K562 (cell line): ENCODE data around the gene NKX6-2. TPM values are rescaled to one million over a fixed set of nuclear protein-coding genes. Genes with fewer than 3 reads are reported as not detected.

Source experiments
- ATAC-seq: fragments of 200-7000 bp; cut with Tn5 transposase; 3 replicates; pipeline ENCODE4 v1.9.1; 2020; ENCODE audit warnings: moderate library complexity
- BruUV-seq: library from RNA; stranded (reverse); fragments of 400-500 nt; replicated peaks from 2 replicates; lab custom pipeline; 2021; lab: Mats Ljungman, UMichigan
- CTCF ChIA-PET: fragments of 300-600 bp; formaldehyde crosslinking; extraction: SDS; loops from one replicate; lab custom pipeline; 2021; ENCODE audit warnings: low intra/inter-chr PET ratio; lab: Yijun Ruan, JAX
- POLR2A ChIA-PET: fragments of 300-600, 350-650 bp; sonication (Branson Sonifier 250); formaldehyde crosslinking; extraction: SDS; loops from one replicate; lab custom pipeline; 2021; ENCODE audit warnings: antibody characterized with exemption, inconsistent platforms; lab: Yijun Ruan, JAX
- DNase-seq, 4 experiments: peaks; one replicate each; pipeline versions ENCODE4 v3.0.0 to v3.0.0-alpha.2; 2011 to 2018; ENCODE audit warnings: low spot score in 3 of 4, mixed read lengths in 3 of 4; ENCODE audit errors: extremely low read depth in 1 of 4
- FAIRE-seq: peaks from 2 replicates; lab custom pipeline; 2011; peaks lifted over from hg19 to GRCh38; lab: Jason Lieb, UNC
- H2AFZ ChIP-seq: 2 replicates; pipeline ENCODE4 v1.6.0; 2011; ENCODE audit warnings: low read depth, low read length, control low read depth, inconsistent platforms
- H3K27ac ChIP-seq: fragments of 200-600 bp; 3 replicates; pipeline ENCODE4 v1.8.0; 2011; ENCODE audit warnings: low read depth, mild to moderate bottlenecking, control low read depth, inconsistent platforms, low read length, moderate library complexity, mixed read lengths; ENCODE audit errors: extremely low read depth
- H3K27me3 ChIP-seq, 2 experiments: fragments of 300-600 bp in 1 of 2; 2 replicates in 1 of 2; 3 replicates in 1 of 2; pipeline versions ENCODE4 v1.6.0 to v1.8.0; 2011; ENCODE audit warnings: inconsistent platforms in 2 of 2, low read length in 2 of 2, mild to moderate bottlenecking in 1 of 2, mixed read lengths in 1 of 2, moderate library complexity in 1 of 2; ENCODE audit not compliant: control insufficient read depth in 2 of 2, insufficient read depth in 2 of 2
- H3K36me3 ChIP-seq: fragments of 300-600 bp; 3 replicates; pipeline ENCODE4 v1.8.0; 2011; ENCODE audit warnings: mild to moderate bottlenecking, low read length, inconsistent platforms; ENCODE audit not compliant: control insufficient read depth, insufficient read depth
- H3K4me1 ChIP-seq, 2 experiments: fragments of 200-600 bp in 1 of 2; replicated peaks in 1 of 2; 2 replicates in 1 of 2; 3 replicates in 1 of 2; pipeline versions ENCODE4 v1.5.1 to v1.8.0; 2011; ENCODE audit warnings: inconsistent platforms in 2 of 2, low read length in 2 of 2, mild to moderate bottlenecking in 1 of 2, mixed read lengths in 1 of 2, moderate library complexity in 1 of 2; ENCODE audit not compliant: control insufficient read depth in 2 of 2, insufficient read depth in 2 of 2
- H3K4me2 ChIP-seq: 2 replicates; pipeline ENCODE4 v1.6.1; 2011; ENCODE audit warnings: low read length, control low read depth, inconsistent platforms, mixed read lengths; ENCODE audit not compliant: insufficient read depth
- H3K4me3 ChIP-seq: fragments of 200-600 bp; sonication (generic), shearing (Covaris generic); 2 replicates; pipeline ENCODE4 v1.5.1; 2016; ENCODE audit warnings: control low read depth, inconsistent platforms
- H3K79me2 ChIP-seq: fragments of 200-600 bp; 3 replicates; pipeline ENCODE4 v1.8.0; 2011; ENCODE audit warnings: low read length, inconsistent platforms; ENCODE audit not compliant: control insufficient read depth, insufficient read depth
- H3K9ac ChIP-seq, 2 experiments: 2 replicates each; pipeline versions ENCODE4 v1.6.0 to v1.6.1; 2011; ENCODE audit warnings: low read depth in 2 of 2, low read length in 2 of 2, control low read depth in 1 of 2, inconsistent platforms in 1 of 2, mild to moderate bottlenecking in 1 of 2, mixed read lengths in 1 of 2; ENCODE audit not compliant: insufficient read depth in 1 of 2
- H3K9me1 ChIP-seq: one replicate; pipeline ENCODE4 v1.6.0; 2011; ENCODE audit warnings: inconsistent platforms, mild to moderate bottlenecking, low read length, moderate library complexity; ENCODE audit not compliant: control insufficient read depth, insufficient read depth
- H3K9me3 ChIP-seq: replicated peaks from 2 replicates; pipeline ENCODE4 v1.5.1; 2011; ENCODE audit warnings: low read depth, low read length, inconsistent platforms; ENCODE audit not compliant: control insufficient read depth, insufficient read depth
- H4K20me1 ChIP-seq: replicated peaks from 2 replicates; pipeline ENCODE4 v1.6.1; 2011; ENCODE audit warnings: low read length, inconsistent platforms, mixed read lengths; ENCODE audit not compliant: control insufficient read depth, insufficient read depth
- CSDE1 ChIP-seq, 2 experiments: fragments of 450-650 bp; IDR thresholded peaks; 2 replicates each; pipeline ENCODE4 v1.6.1; 2016; ENCODE audit warnings: mild to moderate bottlenecking in 1 of 2
- EP300 ChIP-seq: IDR thresholded peaks from 2 replicates; pipeline ENCODE4 v1.6.1; 2012; ENCODE audit warnings: low read length, improper control_type of control experiment
- HDAC8 ChIP-seq: fragments of 450-650 bp; IDR thresholded peaks from 2 replicates; pipeline ENCODE4 v1.6.1; 2016; ENCODE audit warnings: mild to moderate bottlenecking, missing genetic modification characterization, moderate library complexity, missing compliant biosample characterization
- NCOA6 ChIP-seq: fragments of 450-650 bp; IDR thresholded peaks from 2 replicates; pipeline ENCODE4 v1.6.1; 2017; ENCODE audit warnings: mild to moderate bottlenecking
- PRMT5 ChIP-seq: sonication (generic); formaldehyde crosslinking; IDR thresholded peaks from 2 replicates; pipeline ENCODE4 v1.5.0; 2020; ENCODE audit warnings: missing genetic modification reagents
- RAD21 ChIP-seq, 2 experiments: fragments of 250-450 bp in 1 of 2; fragments of 450-650 bp in 1 of 2; sonication (Bioruptor Pico) in 1 of 2; formaldehyde crosslinking in 1 of 2; IDR thresholded peaks in 1 of 2; conservative IDR thresholded peaks in 1 of 2; 2 replicates each; pipeline versions ENCODE4 v1.4.0 to v1.8.0; 2020 to 2022; ENCODE audit warnings: mild to moderate bottlenecking in 2 of 2, moderate library complexity in 1 of 2
- TEAD1 ChIP-seq, 2 experiments: fragments of 450-650 bp in 1 of 2; sonication (generic) in 1 of 2; formaldehyde crosslinking; IDR thresholded peaks; 2 replicates each; pipeline versions ENCODE4 v1.4.0 to v1.8.0; 2020 to 2022; ENCODE audit warnings: mild to moderate bottlenecking in 2 of 2, missing genetic modification reagents in 1 of 2
- WGBS: fragments of 100-300 bp; shearing (Covaris generic); methylation state at CpG from one replicate; pipeline ENCODE4 v1.1.6; 2016; ENCODE audit warnings: low coverage, mixed read lengths; ENCODE audit not compliant: insufficient coverage; ENCODE audit errors: missing lambda C conversion rate; 5-methylcytosine and 5-hydroxymethylcytosine counted together
- in situ Hi-C: fragments of 300-500 bp; cut with MboI; formaldehyde crosslinking; loops from 4 replicates; pipeline ENCODE4 v1.15.0; 2018; ENCODE audit warnings: inconsistent platforms, mixed read lengths
- intact Hi-C: fragments of 100-400 bp; cut with micrococcal nuclease; formaldehyde crosslinking; loops from 2 replicates; pipeline ENCODE4 v1.14.2; 2022
- polyA plus RNA-seq, 8 experiments: library from polyadenylated mRNA; depleted of rRNA in 4 of 8; stranded (reverse) in 5 of 8; unstranded in 3 of 8; fragments of >200 nt; fragmentation: Nextera tagmentation in 2 of 8; fragmentation: Illumina TruSeq in 1 of 8; extraction: Ambion mirVana in 2 of 8; extraction: Trizol in 1 of 8; gene quantifications; 2 replicates each; pipeline versions ENCODE4 v1.2.1 to v1.2.3, GENCODE V29; 2011 to 2014; ENCODE audit warnings: inconsistent platforms in 1 of 8, missing spikeins in 1 of 8
- total RNA-seq, 7 experiments: library from RNA; depleted of rRNA in 6 of 7; stranded (reverse); fragments of >200 nt in 6 of 7; fragmentation: Illumina TruSeq in 2 of 7; extraction: Trizol in 2 of 7; gene quantifications; 2 replicates each; pipeline versions ENCODE4 v1.2.1 to v1.2.3, GENCODE V29; 2011 to 2021; ENCODE audit warnings: low replicate concordance in 1 of 7
- TF ChIP-seq, protein P1 (sequence below): fragments of 450-650 bp; formaldehyde crosslinking; IDR thresholded peaks from 2 replicates; pipeline ENCODE4 v1.4.0; 2022; ENCODE audit warnings: missing genetic modification characterization

Gene NKX6-2
- total and polyA plus RNA-seq, 9 of the 15 experiments (the other 6 are each of a cell fraction or from before 2014, with no cell fraction given), result 1.0 to 1.6 TPM; not detected in 7

GRCh38 chr10:132768346-132769248 lies 17.4 kb downstream of the NKX6-2 start:
- no peak overlapping the region for H3K27ac ChIP-seq
- no peaks in the 10 kb centered on the region for H3K9me3 ChIP-seq
- no peak for DNase-seq
- no peaks in the 10 kb centered on the region for H3K36me3 ChIP-seq
- no peak overlapping the region for H3K9ac ChIP-seq
- POLR2A ChIA-PET, result interaction anchor here (0.6 kb wide), 1 partner anchor 288 kb away, joined by 3 read pairs; no protein-coding TSS in a partner anchor
- H3K4me2 ChIP-seq, result no peak overlapping the region
- BruUV-seq, result no TSS peak
- H3K9me1 ChIP-seq, result no peaks in the 10 kb centered on the region
- intact Hi-C loops, result no loop called here
- no peaks in the 10 kb centered on the region for H4K20me1 ChIP-seq
- H3K79me2 ChIP-seq, result no peaks in the 10 kb centered on the region
- H3K4me3 ChIP-seq, result no peak overlapping the region
- CTCF ChIA-PET, result no interaction called here
- in situ Hi-C loops, result no loop called here
- 91% methylated on average over 19 of the region's 41 CpGs for WGBS
- TF ChIP-seq TEAD1 (CRISPR knock-in tag; IDR thresholded peaks at IDR 0.05) (no peak), HDAC8 (tag) (no peak), PRMT5 (CRISPR knock-in tag) (no peak), EP300 (no peak), CSDE1 (IDR thresholded peaks at IDR 0.05) (no peak), NCOA6 (no peak), RAD21 (CRISPR knock-in tag; conservative IDR thresholded peaks at IDR 0.05 in 1 of 2, IDR thresholded peaks at IDR 0.05 in 1 of 2) (no peak)
- TF ChIP-seq, protein P1, sequence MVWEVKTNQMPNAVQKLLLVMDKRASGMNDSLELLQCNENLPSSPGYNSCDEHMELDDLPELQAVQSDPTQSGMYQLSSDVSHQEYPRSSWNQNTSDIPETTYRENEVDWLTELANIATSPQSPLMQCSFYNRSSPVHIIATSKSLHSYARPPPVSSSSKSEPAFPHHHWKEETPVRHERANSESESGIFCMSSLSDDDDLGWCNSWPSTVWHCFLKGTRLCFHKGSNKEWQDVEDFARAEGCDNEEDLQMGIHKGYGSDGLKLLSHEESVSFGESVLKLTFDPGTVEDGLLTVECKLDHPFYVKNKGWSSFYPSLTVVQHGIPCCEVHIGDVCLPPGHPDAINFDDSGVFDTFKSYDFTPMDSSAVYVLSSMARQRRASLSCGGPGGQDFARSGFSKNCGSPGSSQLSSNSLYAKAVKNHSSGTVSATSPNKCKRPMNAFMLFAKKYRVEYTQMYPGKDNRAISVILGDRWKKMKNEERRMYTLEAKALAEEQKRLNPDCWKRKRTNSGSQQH (CRISPR knock-in tag), result no peak
- TF ChIP-seq, all 486 proteins: peak for 0
- Histone ChIP-seq H3K4me1 (no peaks in the 10 kb centered on the region), H2AFZ (no peak overlapping the region), H3K27me3 (no peaks in the 10 kb centered on the region)
- ATAC-seq, result no peak
- no peak for FAIRE-seq
